Fibroblast of skin of scalp (primary cell): ENCODE results near the gene PPL.

Experiments used
- DNase-seq: peaks from one replicate; pipeline ENCODE4 v3.0.0-alpha.2; 2013

Gene PPL

GRCh38 chr16:4884972-4885874 is 51.7 kb downstream of the PPL start:
- no peak for DNase-seq

GRCh38 chr16:4884209-4884608 is 52.7 kb downstream of the PPL start:
- DNase-seq: no peak

GRCh38 chr16:4883501-4883900 is 53.4 kb downstream of the PPL start:
- DNase-seq: no peak

- DNase-seq: peak; percentile 14
Observed at GRCh38 chr16:4882633-4883285, 54.2 kb downstream of the PPL start.

- DNase-seq: peak; percentile 38
Observed at GRCh38 chr16:4882000-4882632, 54.8 kb downstream of the PPL start.

- no peak for DNase-seq
Observed at GRCh38 chr16:4880006-4880580, 56.9 kb downstream of the PPL start.

GRCh38 chr16:4879049-4879448 is 57.9 kb downstream of the PPL start:
- no peak for DNase-seq

- no peak for DNase-seq
Observed at GRCh38 chr16:4877380-4877685, 59.6 kb downstream of the PPL start.

- no peak for DNase-seq
Observed at GRCh38 chr16:4876646-4877379, 60.1 kb downstream of the PPL start.

GRCh38 chr16:4874666-4875065 is 62.3 kb downstream of the PPL start:
- DNase-seq: no peak

- DNase-seq: no peak
Observed at GRCh38 chr16:4873091-4873490, 63.9 kb downstream of the PPL start.

GRCh38 chr16:4871071-4871470 is 65.9 kb downstream of the PPL start:
- no peak for DNase-seq

GRCh38 chr16:4870138-4870671 is 66.7 kb downstream of the PPL start:
- DNase-seq: no peak

- DNase-seq: no peak
Observed at GRCh38 chr16:4869147-4869805, 67.7 kb downstream of the PPL start.

GRCh38 chr16:4868535-4868934 is 68.4 kb downstream of the PPL start:
- no peak for DNase-seq

GRCh38 chr16:4868026-4868425 is 68.9 kb downstream of the PPL start:
- DNase-seq: no peak

GRCh38 chr16:4866586-4866985 is 70.4 kb downstream of the PPL start:
- no peak for DNase-seq

- no peak for DNase-seq
Observed at GRCh38 chr16:4865231-4865860, 71.6 kb downstream of the PPL start.

- no peak for DNase-seq
Observed at GRCh38 chr16:4864728-4865127, 72.2 kb downstream of the PPL start.

- DNase-seq: no peak
Observed at GRCh38 chr16:4862639-4863038, 74.3 kb downstream of the PPL start.

GRCh38 chr16:4860727-4861342 is 76.1 kb downstream of the PPL start:
- no peak for DNase-seq
